HS-5 (cell line): ENCODE data around the gene STAG1.
"Not testable (repeated sequence)": the region's sequence is repeated elsewhere in the genome, so short reads cannot be mapped to it uniquely, and the experiment has no call there.

Experiments used
- DNase-seq: peaks from one replicate; pipeline ENCODE4 v3.0.0-alpha.2; 2012; ENCODE audit warnings: low read depth

The STAG1 gene

GRCh38 chr3:136645915-136646314 is 106.3 kb downstream of the STAG1 start:
- DNase-seq: no peak

GRCh38 chr3:136644212-136644611 is 108.0 kb downstream of the STAG1 start:
- no peak for DNase-seq

GRCh38 chr3:136643380-136643779 is 108.8 kb downstream of the STAG1 start:
- DNase-seq: not testable (repeated sequence)

- no peak for DNase-seq
Observed at GRCh38 chr3:136642711-136643110, 109.5 kb downstream of the STAG1 start.

- DNase-seq: no peak
Observed at GRCh38 chr3:136639069-136639468, 113.1 kb downstream of the STAG1 start.

GRCh38 chr3:136637176-136637575 is 115.0 kb downstream of the STAG1 start:
- no peak for DNase-seq

- DNase-seq: no peak
Observed at GRCh38 chr3:136634821-136635220, 117.4 kb downstream of the STAG1 start.

- no peak for DNase-seq
Observed at GRCh38 chr3:136632625-136633081, 119.5 kb downstream of the STAG1 start.

GRCh38 chr3:136631424-136631823 is 120.8 kb downstream of the STAG1 start:
- DNase-seq: no peak

GRCh38 chr3:136630915-136631314 is 121.3 kb downstream of the STAG1 start:
- no peak for DNase-seq

- DNase-seq: no peak
Observed at GRCh38 chr3:136626493-136626892, 125.7 kb downstream of the STAG1 start.

GRCh38 chr3:136624894-136625815 is 127.0 kb downstream of the STAG1 start:
- peak; percentile 15 for DNase-seq

- DNase-seq: no peak
Observed at GRCh38 chr3:136624371-136624770, 127.8 kb downstream of the STAG1 start.

GRCh38 chr3:136621628-136622027 is 130.6 kb downstream of the STAG1 start:
- peak; percentile 22 for DNase-seq

- no peak for DNase-seq
Observed at GRCh38 chr3:136620436-136620835, 131.7 kb downstream of the STAG1 start.

GRCh38 chr3:136617969-136618525 is 134.1 kb downstream of the STAG1 start:
- not testable (repeated sequence) for DNase-seq

GRCh38 chr3:136617198-136617597 is 135.0 kb downstream of the STAG1 start:
- no peak for DNase-seq

- no peak for DNase-seq
Observed at GRCh38 chr3:136612512-136612911, 139.7 kb downstream of the STAG1 start.

GRCh38 chr3:136606990-136607389 is 145.2 kb downstream of the STAG1 start:
- no peak for DNase-seq

- not testable (repeated sequence) for DNase-seq
Observed at GRCh38 chr3:136606216-136606615, 146.0 kb downstream of the STAG1 start.

- peak; percentile 14 for DNase-seq
Observed at GRCh38 chr3:136604961-136605360, 147.2 kb downstream of the STAG1 start.

- no peak for DNase-seq
Observed at GRCh38 chr3:136602818-136603217, 149.4 kb downstream of the STAG1 start.
